GM13977 (cell line): ENCODE measurements around the gene OR9A4.
"Not testable (repeated sequence)": the region's sequence is repeated elsewhere in the genome, so short reads cannot be mapped to it uniquely, and the experiment has no call there.

Experiments
- DNase-seq: peaks from one replicate; pipeline ENCODE4 v3.0.0; 2012; ENCODE audit warnings: low spot score
- in situ Hi-C: fragments of 300-500 bp; cut with MboI; formaldehyde crosslinking; loops from one replicate; pipeline ENCODE4 v1.12.0; 2022; ENCODE audit warnings: low sequenced_read_pairs, low pct_unique_long_range_greater_than_20kb, mixed read lengths, inconsistent platforms; ENCODE audit not compliant: unreplicated experiment
- TF ChIP-seq, protein P1 (sequence below): IDR thresholded peaks from 2 replicates; pipeline ENCODE4 v1.5.1; 2012; ENCODE audit warnings: mild to moderate bottlenecking, control low read depth; ENCODE audit not compliant: insufficient read depth; ENCODE audit errors: extremely low read depth, missing control alignments

OR9A4 gene

DNA sequence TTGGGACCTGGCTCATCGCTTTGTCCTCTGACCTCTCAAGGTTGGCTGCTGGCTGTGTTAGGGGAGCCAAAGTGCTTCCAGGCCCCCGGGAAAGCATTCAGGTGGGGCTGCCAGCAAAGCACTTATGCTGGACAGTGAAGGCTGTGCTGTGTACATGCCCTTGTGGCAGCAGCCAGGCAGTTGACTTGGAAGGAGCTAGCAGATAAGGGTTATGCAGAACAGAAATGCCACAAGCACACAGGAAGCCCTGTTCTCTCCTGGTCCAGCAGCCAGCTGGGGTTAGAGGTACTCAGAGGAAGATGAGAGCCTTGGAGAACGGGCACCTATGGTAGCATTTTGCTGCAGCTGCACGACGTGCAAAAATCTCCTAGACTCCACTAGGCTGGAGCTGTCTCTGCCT lies 35.2 kb upstream of the OR9A4 start:
- DNase-seq, result no peak
- in situ Hi-C loops, result no loop called here
- TF ChIP-seq, protein P1, sequence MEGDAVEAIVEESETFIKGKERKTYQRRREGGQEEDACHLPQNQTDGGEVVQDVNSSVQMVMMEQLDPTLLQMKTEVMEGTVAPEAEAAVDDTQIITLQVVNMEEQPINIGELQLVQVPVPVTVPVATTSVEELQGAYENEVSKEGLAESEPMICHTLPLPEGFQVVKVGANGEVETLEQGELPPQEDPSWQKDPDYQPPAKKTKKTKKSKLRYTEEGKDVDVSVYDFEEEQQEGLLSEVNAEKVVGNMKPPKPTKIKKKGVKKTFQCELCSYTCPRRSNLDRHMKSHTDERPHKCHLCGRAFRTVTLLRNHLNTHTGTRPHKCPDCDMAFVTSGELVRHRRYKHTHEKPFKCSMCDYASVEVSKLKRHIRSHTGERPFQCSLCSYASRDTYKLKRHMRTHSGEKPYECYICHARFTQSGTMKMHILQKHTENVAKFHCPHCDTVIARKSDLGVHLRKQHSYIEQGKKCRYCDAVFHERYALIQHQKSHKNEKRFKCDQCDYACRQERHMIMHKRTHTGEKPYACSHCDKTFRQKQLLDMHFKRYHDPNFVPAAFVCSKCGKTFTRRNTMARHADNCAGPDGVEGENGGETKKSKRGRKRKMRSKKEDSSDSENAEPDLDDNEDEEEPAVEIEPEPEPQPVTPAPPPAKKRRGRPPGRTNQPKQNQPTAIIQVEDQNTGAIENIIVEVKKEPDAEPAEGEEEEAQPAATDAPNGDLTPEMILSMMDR, result no peak

DNA sequence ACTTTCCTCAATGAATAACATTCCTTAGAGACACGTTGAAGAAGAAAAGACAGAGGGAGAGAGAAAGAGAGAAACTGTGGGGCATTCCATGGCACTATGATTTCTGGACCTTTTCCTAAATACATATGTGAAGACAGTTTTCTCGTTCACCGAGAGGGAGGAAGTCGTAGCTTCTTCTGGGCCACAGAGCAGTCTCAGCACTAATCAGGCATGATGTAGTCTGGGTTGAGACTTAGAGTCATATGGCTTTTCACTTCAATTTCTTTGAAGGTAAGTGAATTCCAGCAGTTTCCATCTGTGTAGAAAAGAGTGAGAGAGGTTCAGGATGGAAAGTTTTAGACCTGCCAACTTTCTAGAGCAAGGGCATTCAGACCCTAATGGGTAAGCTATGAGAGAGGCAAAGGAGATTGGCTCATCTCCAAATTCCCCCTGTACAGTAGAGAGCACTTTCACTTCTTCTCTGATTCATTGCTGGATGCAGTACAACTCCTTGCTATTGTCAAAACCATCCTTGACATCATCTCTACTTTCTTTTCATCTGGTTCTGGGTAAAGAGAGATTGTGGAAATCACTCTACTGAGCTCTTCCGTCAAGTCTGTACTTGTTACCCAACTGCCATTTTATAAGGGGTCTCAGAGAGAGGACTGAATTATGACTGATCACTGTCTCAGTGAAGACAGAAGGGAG lies 31.5 kb upstream of the OR9A4 start:
- in situ Hi-C loops, result no loop called here
- TF ChIP-seq, protein P1, result no peak
- DNase-seq, result peak; percentile 53

DNA sequence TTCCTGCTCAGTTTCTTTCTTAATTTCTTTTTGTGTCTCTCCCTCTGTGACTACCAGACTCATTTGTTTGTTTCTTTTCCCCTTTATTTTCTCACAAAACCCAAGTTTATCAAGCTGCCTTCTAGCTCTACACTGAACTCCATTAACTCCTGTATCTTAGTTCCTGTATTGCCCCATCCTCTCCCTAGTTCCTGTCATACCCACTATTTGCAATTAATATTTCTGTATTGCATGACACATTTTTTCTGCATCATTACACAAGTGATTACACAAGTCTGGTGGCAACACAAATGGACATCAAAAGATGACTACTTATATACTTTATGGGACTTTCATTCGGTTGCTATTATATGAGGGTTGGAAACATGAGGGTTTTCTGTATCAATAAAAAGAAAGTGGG lies 26.9 kb upstream of the OR9A4 start:
- DNase-seq, result no peak
- TF ChIP-seq, protein P1, result no peak

DNA sequence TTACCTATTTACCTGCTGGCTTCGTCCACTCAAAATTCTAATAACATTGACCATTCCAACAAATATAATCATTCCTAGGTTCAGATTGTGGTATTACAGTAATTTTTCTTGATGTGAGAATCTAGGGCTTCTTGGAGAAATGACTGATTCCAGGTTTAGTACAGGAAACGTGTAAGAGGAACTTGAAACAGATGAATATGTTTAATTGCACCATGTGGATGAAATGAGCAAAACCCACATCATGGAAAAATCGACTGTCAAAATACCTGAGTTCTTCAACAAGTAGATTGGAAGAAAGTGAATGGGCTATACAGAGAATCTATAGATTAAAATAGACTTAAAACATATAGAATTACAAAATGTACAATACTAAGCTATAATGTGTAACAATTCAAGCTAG lies 24.9 kb upstream of the OR9A4 start:
- DNase-seq, result no peak
- in situ Hi-C loops, result no loop called here
- TF ChIP-seq, protein P1, result no peak

More for the DNA sequence above, 26.9 kb upstream of the OR9A4 start:
- in situ Hi-C loops, result no loop called here

DNA sequence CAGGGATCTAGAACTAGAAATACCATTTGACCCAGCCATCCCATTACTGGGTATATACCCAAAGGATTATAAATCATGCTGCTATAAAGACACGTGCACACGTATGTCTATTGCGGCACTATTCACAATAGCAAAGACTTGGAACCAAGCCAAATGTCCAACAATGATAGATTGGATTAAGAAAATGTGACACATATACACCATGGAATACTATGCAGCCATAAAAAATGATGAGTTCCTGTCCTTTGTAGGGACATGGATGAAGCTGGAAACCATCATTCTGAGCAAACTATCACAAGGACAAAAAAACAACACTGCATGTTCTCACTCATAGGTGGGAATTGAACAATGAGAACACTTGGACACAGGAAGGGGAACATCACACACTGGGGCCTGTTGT lies 16.8 kb upstream of the OR9A4 start:
- DNase-seq, in situ Hi-C loops: not testable (repeated sequence)

DNA sequence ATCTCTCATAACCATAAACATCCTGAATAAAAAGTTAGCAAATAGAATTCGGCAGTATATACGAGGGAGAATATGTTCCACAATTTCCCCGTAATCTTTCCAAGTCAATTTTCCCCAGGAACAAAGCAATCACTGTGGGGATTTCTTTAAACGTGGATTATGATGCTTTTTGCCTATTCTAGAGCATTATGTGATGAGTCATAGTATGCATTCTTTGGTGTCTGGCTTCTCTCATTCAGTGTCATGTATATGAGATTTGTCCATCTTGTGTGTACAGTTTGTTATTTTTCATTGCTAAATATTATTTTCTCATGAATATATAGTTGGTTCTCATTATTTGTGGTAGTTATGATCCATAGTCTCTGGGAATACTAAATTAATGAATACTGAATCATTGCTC lies 9.9 kb upstream of the OR9A4 start:
- TF ChIP-seq, protein P1, result no peak
- no peak for DNase-seq
- in situ Hi-C loops, result no loop called here

DNA sequence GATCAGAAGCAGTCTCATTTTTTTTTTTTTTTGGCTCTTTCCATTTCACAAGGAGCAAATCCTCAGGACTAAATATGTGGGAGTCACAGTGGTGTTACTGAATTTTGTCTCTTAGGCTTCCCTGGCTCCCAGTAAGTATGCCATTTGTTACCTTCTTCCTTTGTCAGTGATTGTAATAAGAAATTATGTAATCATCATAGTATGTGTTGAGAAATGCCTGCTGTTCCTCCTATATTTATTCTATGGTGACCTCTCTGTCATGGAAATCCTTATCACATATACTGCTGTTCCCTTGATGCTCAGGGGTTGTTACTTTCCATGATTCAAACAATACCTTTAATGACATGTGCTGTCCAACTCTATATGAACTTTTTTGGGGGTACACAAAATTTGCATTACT lies 4.8 kb upstream of the OR9A4 start:
- in situ Hi-C loops, result no loop called here
- TF ChIP-seq, protein P1, result no peak
- DNase-seq, result no peak
